Measurements from ENCODE around the gene ACTRT2. TPM values are rescaled to one million over a fixed set of nuclear protein-coding genes. Genes with fewer than 3 reads are reported as not detected.

ACTRT2 gene
- total and polyA plus RNA-seq, 2 of the 8 experiments (the other 6 are each of a cell fraction or from before 2014, with no cell fraction given): not detected

DNA sequence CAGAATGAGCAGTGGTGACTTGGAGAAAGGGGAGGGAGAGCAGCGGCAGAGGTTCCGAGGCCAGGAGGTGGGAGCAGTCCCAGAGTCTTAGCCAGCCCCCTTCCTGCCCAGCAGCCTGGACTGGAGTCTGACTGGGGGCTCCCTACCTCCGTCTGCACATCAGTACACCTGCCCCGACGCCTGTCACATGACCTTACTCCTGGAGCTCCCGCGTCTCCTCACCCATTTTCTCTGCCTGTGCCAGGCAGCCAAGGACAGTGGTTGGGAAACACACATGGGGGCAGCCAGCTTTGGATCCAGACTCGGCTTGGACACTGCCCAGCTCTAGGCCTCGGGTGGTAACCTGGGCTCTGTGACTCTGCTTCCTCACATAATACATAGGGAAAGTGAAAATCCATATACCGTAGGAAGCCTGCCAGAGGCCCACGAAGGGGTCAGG is 16.9 kb downstream of the ACTRT2 start:
- H3K27me3 ChIP-seq (replicated peaks in 1 of 4; ENCODE audit: control insufficient read depth in 3 of 4, extremely low read depth in 1 of 4, insufficient read depth in 3 of 4, low read length in 3 of 4): no peaks in the 10 kb centered on the region
- H3K4me2 ChIP-seq (ENCODE audit: insufficient read depth in 1 of 2, low read depth in 2 of 2, low read length in 2 of 2): no peak overlapping the region
- H4K20me1 ChIP-seq (replicated peaks in 1 of 2; ENCODE audit: control insufficient read depth in 1 of 2, insufficient read depth in 2 of 2, low read length in 2 of 2): no peaks in the 10 kb centered on the region
- no peaks in the 10 kb centered on the region for H3K36me3 ChIP-seq (ENCODE audit: control insufficient read depth in 2 of 4, insufficient read depth in 4 of 4, low read length in 3 of 4)
- no peak overlapping the region for H3K27ac ChIP-seq (ENCODE audit: low read depth, low read length)
- no peak overlapping the region for H3K4me3 ChIP-seq (ENCODE audit: extremely low read depth in 1 of 4, insufficient read depth in 2 of 4, low read depth in 3 of 4, low read length in 4 of 4)
- no peak overlapping the region for H3K23ac ChIP-seq (ENCODE audit: insufficient read length)
- no peak overlapping the region for H4K91ac ChIP-seq (replicated peaks; ENCODE audit: insufficient read length, low read length)
- H3K56ac ChIP-seq (replicated peaks; ENCODE audit: insufficient read length, low read depth, low read length): no peak overlapping the region
- H3K9ac ChIP-seq (replicated peaks in 1 of 4; ENCODE audit: extremely low read depth in 1 of 4, low read depth in 3 of 4, low read length in 3 of 4): no peak overlapping the region
- peaks cover 79 to 91% of the 10 kb centered on the region in 2 experiments for H3K9me3 ChIP-seq (ENCODE audit: insufficient read depth in 2 of 2, low read depth in 1 of 2, low read length in 1 of 2)
- no peak overlapping the region for H3K18ac ChIP-seq (ENCODE audit: extremely low read depth, low read length)
- no peak overlapping the region for H2BK5ac ChIP-seq (ENCODE audit: low read depth, low read length)
- no peak overlapping the region for H3K14ac ChIP-seq (ENCODE audit: insufficient read length)
- no peaks in the 10 kb centered on the region for H3K23me2 ChIP-seq (ENCODE audit: low read depth, low read length)
- ChIA-PET POLR2A (ENCODE audit: partially characterized antibody) (no interaction called here), CTCF (ENCODE audit: partially characterized antibody) (no interaction called here)
- no peak for FAIRE-seq
- no peak overlapping the region for H4K5ac ChIP-seq (ENCODE audit: insufficient read length, low read depth, low read length)
- no peaks in the 10 kb centered on the region for H3K79me2 ChIP-seq (ENCODE audit: control insufficient read depth in 1 of 2, insufficient read depth in 2 of 2, low read length in 2 of 2)
- no peak overlapping the region for H2BK120ac ChIP-seq (replicated peaks; ENCODE audit: low read depth, low read length)
- no peak overlapping the region for H2BK20ac ChIP-seq (ENCODE audit: low read length)
- H2AFZ ChIP-seq (ENCODE audit: low read length): no peak overlapping the region
- H2BK12ac ChIP-seq (ENCODE audit: low read depth, low read length): no peak overlapping the region
- H4K8ac ChIP-seq (ENCODE audit: extremely low read depth, insufficient read depth, low read length): no peak overlapping the region
- DNase-seq (ENCODE audit: low read depth in 1 of 2, low spot score in 2 of 2): no peak
- H3K4me1 ChIP-seq (replicated peaks in 1 of 4; ENCODE audit: control insufficient read depth in 3 of 4, insufficient read depth in 4 of 4, low read length in 3 of 4): peaks cover 0 to 5% (median 0%) of the 10 kb centered on the region in 4 experiments; a peak in 1 of 7 replicates
- no peak overlapping the region for H3K4ac ChIP-seq (replicated peaks; ENCODE audit: insufficient read length, low read depth, low read length)
- WGBS, 2 experiments (ENCODE audit: extremely low coverage in 1 of 2, insufficient coverage in 1 of 2, insufficient read length in 1 of 2, insufficient replicate concordance in 2 of 2, low coverage in 1 of 2, low lambda C conversion rate in 2 of 2, missing lambda C conversion rate in 1 of 2): 84% methylated on average over 10 of the region's 11 CpGs; no CpG with 5 or more reads in 1 of the 2 experiments
- H2AK5ac ChIP-seq (ENCODE audit: low read depth, low read length): no peak overlapping the region
- TF ChIP-seq TAF1 (IDR thresholded peaks at IDR 0.05; ENCODE audit: low read depth, low read length): no peak
- no peak for TF ChIP-seq CBX8 (IDR thresholded peaks at IDR 0.05; ENCODE audit: borderline replicate concordance, low read depth, low read length)
- TF ChIP-seq EZH2 (IDR thresholded peaks at IDR 0.05; ENCODE audit: low read depth, low read length, severe bottlenecking): no peak
- TF ChIP-seq KDM1A (IDR thresholded peaks at IDR 0.05; ENCODE audit: borderline replicate concordance, low read length): no peak
- H2BK15ac ChIP-seq (ENCODE audit: low read length): no peak overlapping the region
- no peaks in the 10 kb centered on the region for H3K79me1 ChIP-seq (ENCODE audit: low read depth, low read length)

Measured in H1 (cell line).